T-cell (primary cell): Measurements from ENCODE around the gene ABHD12. TPM values are rescaled to one million over a fixed set of nuclear protein-coding genes. Genes with fewer than 3 reads are reported as not detected.

Experiments used
- ATAC-seq, 4 experiments: fragments of 200-7000 bp in 3 of 4; fragments of 150-1000 bp in 1 of 4; cut with Tn5 transposase; replicated peaks in 1 of 4; 1 replicate in 3 of 4; 2 replicates in 1 of 4; pipeline ENCODE4 v1.10.0; 2021; ENCODE audit warnings: moderate library complexity in 3 of 4, mild to moderate bottlenecking in 2 of 4, moderate number of reproducible peaks in 1 of 4
- CTCF ChIA-PET, 2 donors: fragments of 300-600 bp; sonication (Branson Sonifier 250); formaldehyde crosslinking; loops; one replicate each; lab custom pipeline; 2022; ENCODE audit warnings: antibody characterized with exemption in 2 of 2; lab: Charles Lee
- POLR2A ChIA-PET, 2 donors: fragments of 300-600 bp; sonication (Branson Sonifier 250); formaldehyde crosslinking; loops; one replicate each; lab custom pipeline; 2022; ENCODE audit warnings: antibody characterized with exemption in 2 of 2; lab: Charles Lee
- DNase-seq, 35 experiments: peaks; one replicate each; pipeline versions ENCODE4 v3.0.0 to v3.0.0-alpha.2; 2013 to 2023
- H3K27ac ChIP-seq: one replicate; pipeline ENCODE4 v1.5.1; 2013; ENCODE audit warnings: low read length
- H3K27me3 ChIP-seq, 2 experiments: replicated peaks in 1 of 2; 1 replicate in 1 of 2; 2 replicates in 1 of 2; pipeline versions ENCODE4 v1.6.1 to v1.7.0; 2013; ENCODE audit warnings: low read length in 1 of 2, mixed read lengths in 1 of 2; ENCODE audit not compliant: control insufficient read depth in 2 of 2, insufficient read depth in 2 of 2; ENCODE audit errors: extremely low read depth in 1 of 2
- H3K36me3 ChIP-seq, 2 donors: 1 replicate in 1 of 2; 2 replicates in 1 of 2; pipeline versions ENCODE4 v1.6.1 to v1.7.0; 2013; ENCODE audit warnings: low read length in 1 of 2; ENCODE audit not compliant: control insufficient read depth in 2 of 2, insufficient read depth in 1 of 2; ENCODE audit errors: extremely low read depth in 1 of 2
- H3K4me1 ChIP-seq, 2 experiments: 1 replicate in 1 of 2; 2 replicates in 1 of 2; pipeline versions ENCODE4 v1.6.1 to v1.7.0; 2013; ENCODE audit warnings: low read length in 2 of 2, mixed read lengths in 1 of 2; ENCODE audit not compliant: insufficient read depth in 2 of 2, control insufficient read depth in 1 of 2; ENCODE audit errors: extremely low read depth in 1 of 2
- H3K4me3 ChIP-seq, 2 donors: 1 replicate in 1 of 2; 2 replicates in 1 of 2; pipeline versions ENCODE4 v1.5.1 to v1.7.0; 2013; ENCODE audit warnings: mild to moderate bottlenecking in 2 of 2, low read length in 1 of 2, moderate library complexity in 1 of 2; ENCODE audit not compliant: control insufficient read depth in 1 of 2; ENCODE audit errors: extremely low read depth in 1 of 2
- H3K9me3 ChIP-seq: 2 replicates; pipeline ENCODE4 v1.7.0; 2013
- H3K27ac Mint-ChIP-seq, 2 donors: one replicate each; pipeline ENCODE4 v1.8.0; 2020 to 2021; ENCODE audit warnings: mild to moderate bottlenecking in 2 of 2, mixed read lengths in 2 of 2
- H3K27me3 Mint-ChIP-seq, 2 donors: one replicate each; pipeline ENCODE4 v1.8.0; 2021 to 2022; ENCODE audit warnings: mixed read lengths in 2 of 2
- H3K36me3 Mint-ChIP-seq: one replicate; pipeline ENCODE4 v1.8.0; 2021; ENCODE audit warnings: mixed read lengths
- H3K4me1 Mint-ChIP-seq, 3 donors: one replicate each; pipeline ENCODE4 v1.8.0; 2020 to 2022; ENCODE audit warnings: mixed read lengths in 3 of 3, mild to moderate bottlenecking in 1 of 3
- H3K4me3 Mint-ChIP-seq, 3 donors: one replicate each; pipeline ENCODE4 v1.8.0; 2020 to 2022; ENCODE audit warnings: mild to moderate bottlenecking in 3 of 3, mixed read lengths in 3 of 3, moderate library complexity in 3 of 3
- H3K9me3 Mint-ChIP-seq, 3 donors: one replicate each; pipeline ENCODE4 v1.8.0; 2020 to 2022; ENCODE audit warnings: mixed read lengths in 3 of 3
- WGBS: methylation state at CpG from one replicate; pipeline ENCODE4 v1.1.5; 2013; ENCODE audit warnings: missing lambda C conversion rate; ENCODE audit not compliant: insufficient coverage; 5-methylcytosine and 5-hydroxymethylcytosine counted together
- total RNA-seq, 35 experiments: library from RNA in 6 of 35; stranded (reverse) in 6 of 35; fragments of 120-200 nt in 1 of 35; gene quantifications; one replicate each; pipeline versions ENCODE4 v1.2.1 to v1.2.4 and lab custom pipeline; 2013 to 2026

ABHD12 gene
- total RNA-seq, 5 donors from 2014 or later (not counting 1 experiment from before 2014, with no cell fraction given): 19.5 to 27.7 (median 22.1) TPM

- Histone ChIP-seq H3K27ac (no peak overlapping the region), H3K36me3 (peaks cover 0 to 4% of the 10 kb centered on the region in 2 donors), H3K4me3 (no peak overlapping the region), H3K4me1 (no peaks in the 10 kb centered on the region), H3K27me3 (no peaks in the 10 kb centered on the region), H3K9me3 (no peaks in the 10 kb centered on the region)
- WGBS: 96% methylated on average over 3 of the region's 5 CpGs
- H3K4me1 Mint-ChIP-seq: peaks cover 20 to 42% (median 35%) of the 10 kb centered on the region in 3 donors
- DNase-seq: no peak
- H3K36me3 Mint-ChIP-seq: peaks cover 54% of the 10 kb centered on the region
- H3K9me3 Mint-ChIP-seq: no peaks in the 10 kb centered on the region
- ChIA-PET POLR2A (interaction anchor here in 1 of 2 donors (0.6 kb wide), 1 partner anchor 120 kb away, joined by 4 read pairs; no protein-coding TSS in a partner anchor), CTCF (interaction anchor here in 1 of 2 donors (0.6 kb wide), 1 partner anchor 26 kb away, joined by 6 read pairs; no protein-coding TSS in a partner anchor)
- ATAC-seq: no peak
- no peak overlapping the region for H3K27ac Mint-ChIP-seq
- H3K27me3 Mint-ChIP-seq: no peaks in the 10 kb centered on the region
- H3K4me3 Mint-ChIP-seq: no peak overlapping the region
Observed at GRCh38 chr20:25378189-25378883, 12.3 kb downstream of the ABHD12 start.

DNA sequence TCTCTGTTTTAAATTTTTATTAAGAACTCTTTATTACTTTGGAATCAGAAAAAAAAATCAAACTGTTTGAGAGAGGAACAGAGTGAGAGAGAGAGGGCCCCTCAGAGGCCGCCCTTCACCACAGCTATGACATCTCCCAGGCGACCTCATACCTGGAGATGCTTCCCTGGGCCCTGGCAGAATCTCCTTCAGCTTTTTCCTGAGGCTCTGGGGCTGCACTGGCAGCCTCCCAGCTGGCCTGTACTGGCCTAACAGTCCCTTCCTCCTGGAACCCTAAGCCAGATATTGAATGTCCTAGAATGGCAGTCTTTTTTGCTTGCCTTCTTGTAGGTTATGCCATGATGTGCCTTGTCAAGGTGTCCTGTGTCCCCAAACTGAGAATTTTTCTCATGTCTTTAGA lies 13.7 kb downstream of the ABHD12 start:
- Histone ChIP-seq H3K27me3 (no peaks in the 10 kb centered on the region), H3K4me3 (no peak overlapping the region), H3K36me3 (peaks cover 0 to under 1% of the 10 kb centered on the region in 2 donors), H3K9me3 (no peaks in the 10 kb centered on the region), H3K4me1 (no peaks in the 10 kb centered on the region), H3K27ac (no peak overlapping the region)
- WGBS: 83% methylated on average over 1 of the region's 2 CpGs
- DNase-seq: no peak
- Mint-ChIP-seq H3K4me1 (peaks cover 9 to 38% (median 29%) of the 10 kb centered on the region in 3 donors), H3K27ac (no peak overlapping the region), H3K4me3 (no peak overlapping the region), H3K27me3 (no peaks in the 10 kb centered on the region), H3K9me3 (no peaks in the 10 kb centered on the region), H3K36me3 (peaks cover 47% of the 10 kb centered on the region)
- ChIA-PET POLR2A (no interaction called here), CTCF (no interaction called here)
- no peak for ATAC-seq

GRCh38 chr20:25376236-25376635 lies 14.4 kb downstream of the ABHD12 start:
- Histone ChIP-seq H3K36me3 (no peaks in the 10 kb centered on the region), H3K4me3 (no peak overlapping the region), H3K4me1 (no peaks in the 10 kb centered on the region), H3K27me3 (no peaks in the 10 kb centered on the region), H3K9me3 (no peaks in the 10 kb centered on the region), H3K27ac (no peak overlapping the region)
- Mint-ChIP-seq H3K9me3 (no peaks in the 10 kb centered on the region), H3K27me3 (no peaks in the 10 kb centered on the region), H3K4me1 (peaks cover 11 to 41% (median 32%) of the 10 kb centered on the region in 3 donors), H3K27ac (no peak overlapping the region), H3K36me3 (peaks cover 45% of the 10 kb centered on the region), H3K4me3 (no peak overlapping the region)
- no peak for ATAC-seq
- WGBS: 100% methylated on average over 3 of the region's 4 CpGs
- no peak for DNase-seq
- CTCF ChIA-PET: no interaction called here
- POLR2A ChIA-PET: no interaction called here

DNA sequence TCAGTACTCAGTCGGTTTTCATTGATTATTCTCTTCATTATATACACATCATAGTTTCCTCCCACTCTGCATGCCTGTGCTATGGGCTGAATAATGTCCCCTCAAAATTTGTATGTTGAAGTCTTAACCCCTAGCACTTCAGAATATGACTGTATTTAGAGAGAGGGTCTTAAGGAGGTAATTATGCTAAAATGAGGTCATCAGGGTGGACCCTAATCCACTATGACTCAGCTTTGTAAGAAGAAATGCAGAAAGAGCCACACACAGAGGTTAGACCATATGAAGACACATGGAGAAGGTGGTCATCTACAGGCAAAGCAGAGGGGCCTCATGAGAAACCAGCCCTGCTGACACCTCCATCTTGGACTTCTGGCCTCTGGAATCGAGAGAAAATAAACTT lies 15.8 kb downstream of the ABHD12 start:
- no peak overlapping the region for H3K27ac Mint-ChIP-seq
- CTCF ChIA-PET: no interaction called here
- H3K27me3 Mint-ChIP-seq: no peaks in the 10 kb centered on the region

DNA sequence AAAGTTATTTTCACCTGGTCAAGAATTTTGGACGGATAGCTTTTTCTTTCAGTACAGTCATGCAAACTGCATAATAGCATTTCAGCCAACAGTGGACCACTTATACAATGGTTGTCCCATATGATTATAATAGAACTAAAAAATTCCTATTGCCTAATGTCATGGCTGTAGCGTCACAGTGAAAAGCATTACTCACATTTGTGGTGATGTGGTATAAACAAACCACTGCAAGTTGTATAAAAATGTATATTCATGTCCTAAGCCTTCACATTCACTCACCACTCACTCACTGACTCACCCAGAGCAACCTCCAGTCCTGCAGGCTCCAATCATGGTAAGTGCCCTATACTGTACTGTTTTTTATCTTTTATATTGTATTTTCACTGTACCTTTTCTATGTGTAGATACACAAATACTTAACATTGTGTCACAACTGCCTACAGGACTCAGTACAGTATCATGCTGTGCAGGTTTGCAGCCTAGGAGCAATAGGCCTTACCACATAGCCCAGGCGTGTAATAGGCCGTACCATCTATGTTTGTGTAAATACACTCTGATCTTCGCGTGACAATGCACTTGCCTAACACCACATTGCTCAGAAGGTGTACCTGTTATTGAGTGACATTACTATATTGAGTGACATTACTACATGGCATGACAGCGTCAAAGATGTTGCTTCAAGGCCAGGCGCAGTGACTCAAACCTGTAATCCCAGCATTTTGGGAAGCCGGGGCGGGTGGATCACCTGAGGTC lies 17.9 kb downstream of the ABHD12 start:
- WGBS: 96% methylated on average over 4 of the region's 10 CpGs
- POLR2A ChIA-PET: no interaction called here
- DNase-seq: no peak
- no peak overlapping the region for H3K4me3 Mint-ChIP-seq
- H3K36me3 ChIP-seq: no peaks in the 10 kb centered on the region
- H3K27ac Mint-ChIP-seq: no peak overlapping the region
- no peak overlapping the region for H3K4me3 ChIP-seq
- ATAC-seq: no peak
- CTCF ChIA-PET: no interaction called here
- H3K4me1 Mint-ChIP-seq: peaks cover 4 to 25% (median 12%) of the 10 kb centered on the region in 3 donors
- H3K36me3 Mint-ChIP-seq: peaks cover 27% of the 10 kb centered on the region
- no peaks in the 10 kb centered on the region for H3K9me3 ChIP-seq
- no peaks in the 10 kb centered on the region for H3K9me3 Mint-ChIP-seq
- no peaks in the 10 kb centered on the region for H3K27me3 Mint-ChIP-seq
- no peaks in the 10 kb centered on the region for H3K27me3 ChIP-seq
- H3K4me1 ChIP-seq: no peaks in the 10 kb centered on the region
- H3K27ac ChIP-seq: no peak overlapping the region

More for the DNA sequence above, 15.8 kb downstream of the ABHD12 start:
- Mint-ChIP-seq H3K36me3 (peaks cover 38% of the 10 kb centered on the region), H3K9me3 (no peaks in the 10 kb centered on the region), H3K4me3 (no peak overlapping the region), H3K4me1 (peaks cover 8 to 37% (median 25%) of the 10 kb centered on the region in 3 donors)
- Histone ChIP-seq H3K4me3 (no peak overlapping the region), H3K4me1 (no peaks in the 10 kb centered on the region), H3K27ac (no peak overlapping the region), H3K9me3 (no peaks in the 10 kb centered on the region), H3K27me3 (no peaks in the 10 kb centered on the region), H3K36me3 (no peaks in the 10 kb centered on the region)
- DNase-seq (no peak), ATAC-seq (no peak)
- POLR2A ChIA-PET: no interaction called here
- WGBS: no CpG with 5 or more reads among the region's 2 CpGs

DNA sequence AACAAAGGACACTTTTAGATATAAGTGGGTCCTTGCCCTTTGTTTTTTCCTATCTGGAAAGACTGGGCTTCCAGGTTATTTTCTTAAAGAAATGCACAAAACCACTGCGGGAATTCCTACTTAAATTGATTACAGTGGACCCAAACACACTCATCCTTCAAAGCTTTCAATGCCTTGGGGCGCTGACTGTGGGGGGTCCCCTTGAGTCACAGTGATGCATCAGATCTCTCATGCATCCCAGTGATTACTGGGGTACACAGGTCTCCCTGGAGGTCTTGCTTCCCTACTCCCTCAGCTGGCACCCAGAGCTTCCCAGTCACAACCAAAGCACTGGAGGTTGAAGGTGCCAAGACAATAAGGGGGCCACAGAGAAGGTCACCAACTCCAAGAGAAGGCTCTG lies 20.7 kb downstream of the ABHD12 start:
- H3K4me1 ChIP-seq: no peaks in the 10 kb centered on the region
- CTCF ChIA-PET: interaction anchor here in 1 of 2 donors (0.7 kb wide), 1 partner anchor 15 kb away, joined by 5 read pairs; no protein-coding TSS in a partner anchor
- whole genome bisulfite sequencing: no CpG with 5 or more reads among the region's 2 CpGs
- DNase-seq (no peak), ATAC-seq (no peak)
- H3K36me3 ChIP-seq: no peaks in the 10 kb centered on the region
- no peak overlapping the region for H3K4me3 Mint-ChIP-seq
- peaks cover 4 to 29% (median 6%) of the 10 kb centered on the region in 3 donors for H3K4me1 Mint-ChIP-seq
- no peaks in the 10 kb centered on the region for H3K9me3 ChIP-seq
- peaks cover 22% of the 10 kb centered on the region for H3K36me3 Mint-ChIP-seq
- no peak overlapping the region for H3K27ac ChIP-seq
- H3K27me3 ChIP-seq: no peaks in the 10 kb centered on the region
- POLR2A ChIA-PET: no interaction called here
- no peak overlapping the region for H3K27ac Mint-ChIP-seq
- no peak overlapping the region for H3K4me3 ChIP-seq
- H3K27me3 Mint-ChIP-seq: no peaks in the 10 kb centered on the region
- no peaks in the 10 kb centered on the region for H3K9me3 Mint-ChIP-seq
